Loucy (cell line): ENCODE measurements around the gene SLC1A1.

Experiments used
- H2AFZ ChIP-seq: fragments of 200-600 bp; sonication (generic); 2 replicates; pipeline ENCODE4 v1.6.0; 2016; ENCODE audit warnings: antibody characterized with exemption, mild to moderate bottlenecking, low read length, moderate library complexity
- H3F3A ChIP-seq: fragments of 200-600 bp; 2 replicates; pipeline ENCODE4 v1.6.0; 2016; ENCODE audit warnings: antibody characterized with exemption, low read depth, mild to moderate bottlenecking
- H3K27me3 ChIP-seq: fragments of 200-600 bp; sonication (generic); 2 replicates; pipeline ENCODE4 v1.6.1; 2014; ENCODE audit warnings: low read length, mild to moderate bottlenecking; ENCODE audit not compliant: insufficient read depth, poor library complexity, severe bottlenecking
- H3K36me3 ChIP-seq: fragments of 200-600 bp; sonication (generic); 2 replicates; pipeline ENCODE4 v1.6.1; 2016; ENCODE audit warnings: low read length; ENCODE audit not compliant: insufficient read depth
- H3K4me1 ChIP-seq: fragments of 200-600 bp; sonication (generic); 2 replicates; pipeline ENCODE4 v1.5.1; 2014; ENCODE audit warnings: low read length, mild to moderate bottlenecking; ENCODE audit not compliant: insufficient read depth, poor library complexity, severe bottlenecking
- H3K4me2 ChIP-seq: fragments of 200-600 bp; sonication (generic); 2 replicates; pipeline ENCODE4 v1.6.0; 2014; ENCODE audit warnings: antibody characterized with exemption, low read length, low read depth, mild to moderate bottlenecking; ENCODE audit not compliant: poor library complexity, severe bottlenecking
- H3K4me3 ChIP-seq: fragments of 200-600 bp; sonication (generic); 2 replicates; pipeline ENCODE4 v1.5.1; 2014; ENCODE audit warnings: low read length, mild to moderate bottlenecking, mixed read lengths; ENCODE audit not compliant: poor library complexity, severe bottlenecking
- H3K79me2 ChIP-seq: fragments of 200-600 bp; sonication (generic); 2 replicates; pipeline ENCODE4 v1.6.1; 2014; ENCODE audit warnings: low read length; ENCODE audit not compliant: insufficient read depth
- H3K9ac ChIP-seq: fragments of 200-600 bp; sonication (generic); 2 replicates; pipeline ENCODE4 v1.6.0; 2014; ENCODE audit warnings: mild to moderate bottlenecking, low read depth, low read length, moderate library complexity; ENCODE audit not compliant: poor library complexity, severe bottlenecking
- H3K9me2 ChIP-seq: fragments of 200-600 bp; sonication (generic); replicated peaks from 2 replicates; pipeline ENCODE4 v1.6.1; 2016; ENCODE audit warnings: low read depth, low read length, mixed read lengths
- H3K9me3 ChIP-seq: fragments of 200-600 bp; sonication (generic); 2 replicates; pipeline ENCODE4 v1.6.1; 2014; ENCODE audit warnings: mild to moderate bottlenecking, antibody characterized with exemption, low read length, low read depth; ENCODE audit not compliant: insufficient read depth
- H4K20me1 ChIP-seq: fragments of 200-600 bp; sonication (generic); 2 replicates; pipeline ENCODE4 v1.6.0; 2014; ENCODE audit warnings: antibody characterized with exemption, low read length, mild to moderate bottlenecking; ENCODE audit not compliant: insufficient read depth, poor library complexity, severe bottlenecking
- EZH2phosphoT487 ChIP-seq: fragments of 200-600 bp; IDR thresholded peaks from 2 replicates; pipeline ENCODE4 v1.6.1; 2018; ENCODE audit warnings: antibody characterized with exemption, mild to moderate bottlenecking, moderate library complexity, borderline replicate concordance
- TF ChIP-seq, protein P1 (sequence below): fragments of 200-600 bp; sonication (generic); conservative IDR thresholded peaks from 2 replicates; pipeline ENCODE4 v1.5.1; 2014; ENCODE audit warnings: mild to moderate bottlenecking, antibody characterized with exemption, low read length

The SLC1A1 gene

GRCh38 chr9:4579001-4579400 lies 88.7 kb downstream of the SLC1A1 start:
- Histone ChIP-seq H4K20me1 (no peaks in the 10 kb centered on the region), H3K9ac (no peak overlapping the region), H3K36me3 (no peaks in the 10 kb centered on the region), H3K4me1 (no peaks in the 10 kb centered on the region), H2AFZ (no peak overlapping the region), H3K79me2 (no peaks in the 10 kb centered on the region), H3K9me2 (no peaks in the 10 kb centered on the region), H3K9me3 (no peaks in the 10 kb centered on the region), H3K27me3 (peaks cover 79% of the 10 kb centered on the region), H3K4me3 (no peak overlapping the region), H3K4me2 (no peak overlapping the region), H3F3A (no peaks in the 10 kb centered on the region)
- TF ChIP-seq EZH2phosphoT487, result no peak
- TF ChIP-seq, protein P1, sequence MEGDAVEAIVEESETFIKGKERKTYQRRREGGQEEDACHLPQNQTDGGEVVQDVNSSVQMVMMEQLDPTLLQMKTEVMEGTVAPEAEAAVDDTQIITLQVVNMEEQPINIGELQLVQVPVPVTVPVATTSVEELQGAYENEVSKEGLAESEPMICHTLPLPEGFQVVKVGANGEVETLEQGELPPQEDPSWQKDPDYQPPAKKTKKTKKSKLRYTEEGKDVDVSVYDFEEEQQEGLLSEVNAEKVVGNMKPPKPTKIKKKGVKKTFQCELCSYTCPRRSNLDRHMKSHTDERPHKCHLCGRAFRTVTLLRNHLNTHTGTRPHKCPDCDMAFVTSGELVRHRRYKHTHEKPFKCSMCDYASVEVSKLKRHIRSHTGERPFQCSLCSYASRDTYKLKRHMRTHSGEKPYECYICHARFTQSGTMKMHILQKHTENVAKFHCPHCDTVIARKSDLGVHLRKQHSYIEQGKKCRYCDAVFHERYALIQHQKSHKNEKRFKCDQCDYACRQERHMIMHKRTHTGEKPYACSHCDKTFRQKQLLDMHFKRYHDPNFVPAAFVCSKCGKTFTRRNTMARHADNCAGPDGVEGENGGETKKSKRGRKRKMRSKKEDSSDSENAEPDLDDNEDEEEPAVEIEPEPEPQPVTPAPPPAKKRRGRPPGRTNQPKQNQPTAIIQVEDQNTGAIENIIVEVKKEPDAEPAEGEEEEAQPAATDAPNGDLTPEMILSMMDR, result no peak

- no peaks in the 10 kb centered on the region for H3K9me3 ChIP-seq
- H3K27me3 ChIP-seq, result peaks cover 77% of the 10 kb centered on the region
- no peak overlapping the region for H3K9ac ChIP-seq
- H3K4me1 ChIP-seq, result no peaks in the 10 kb centered on the region
- no peaks in the 10 kb centered on the region for H3K36me3 ChIP-seq
- no peaks in the 10 kb centered on the region for H4K20me1 ChIP-seq
- H3K79me2 ChIP-seq, result no peaks in the 10 kb centered on the region
- no peaks in the 10 kb centered on the region for H3K9me2 ChIP-seq
- H2AFZ ChIP-seq, result no peak overlapping the region
- H3K4me3 ChIP-seq, result no peak overlapping the region
- no peaks in the 10 kb centered on the region for H3F3A ChIP-seq
- H3K4me2 ChIP-seq, result no peak overlapping the region
- TF ChIP-seq EZH2phosphoT487, result no peak
- TF ChIP-seq, protein P1, result no peak
These were observed 90.9 kb downstream of the SLC1A1 start for GRCh38 chr9:4581035-4581760.

DNA sequence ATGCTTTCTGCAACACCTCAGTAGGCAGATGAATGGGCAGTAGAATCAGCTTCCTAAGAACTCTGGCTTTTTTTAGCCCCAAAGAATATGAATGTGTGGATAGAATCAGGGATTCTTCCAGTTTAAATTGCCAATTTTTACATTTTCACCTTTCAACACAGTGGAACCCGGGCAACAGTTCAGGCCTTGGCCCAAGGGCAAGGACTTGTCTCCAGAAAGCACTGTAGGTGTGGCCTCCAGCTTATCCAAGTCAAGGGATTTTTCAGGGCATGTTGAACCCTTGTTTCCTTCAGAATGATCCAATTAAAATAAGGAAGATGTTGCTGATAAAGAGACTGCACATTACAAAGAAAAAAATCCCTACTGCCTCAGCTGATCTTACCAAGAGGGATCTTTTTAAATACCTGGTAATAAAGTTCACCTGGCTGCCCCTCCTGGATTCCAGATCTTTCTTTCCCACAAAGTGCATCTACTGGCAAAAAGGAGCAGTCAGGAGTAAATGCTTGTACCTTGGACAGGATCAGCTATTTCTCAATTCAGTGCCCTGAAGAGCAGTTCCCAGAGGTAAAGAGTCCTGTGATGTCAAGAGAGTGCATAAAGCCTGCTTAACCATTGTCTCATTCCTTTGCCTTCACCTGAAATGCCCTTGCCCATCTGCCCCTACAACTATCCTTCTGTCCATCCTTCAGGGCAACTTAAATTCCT lies 91.7 kb downstream of the SLC1A1 start:
- no peak overlapping the region for H3K4me3 ChIP-seq
- no peak overlapping the region for H2AFZ ChIP-seq
- H3F3A ChIP-seq, result no peaks in the 10 kb centered on the region
- no peaks in the 10 kb centered on the region for H3K9me3 ChIP-seq
- TF ChIP-seq EZH2phosphoT487, result no peak
- TF ChIP-seq, protein P1, result no peak
- no peaks in the 10 kb centered on the region for H4K20me1 ChIP-seq
- H3K9me2 ChIP-seq, result no peaks in the 10 kb centered on the region
- no peaks in the 10 kb centered on the region for H3K79me2 ChIP-seq
- no peak overlapping the region for H3K4me2 ChIP-seq
- H3K27me3 ChIP-seq, result peaks cover 77% of the 10 kb centered on the region
- no peak overlapping the region for H3K9ac ChIP-seq
- H3K4me1 ChIP-seq, result no peaks in the 10 kb centered on the region
- H3K36me3 ChIP-seq, result no peaks in the 10 kb centered on the region
